ENCODE data around the gene PLCD3. TPM values are rescaled to one million over a fixed set of nuclear protein-coding genes. Genes with fewer than 3 reads are reported as not detected.

Gene PLCD3
- total and polyA plus RNA-seq, 9 of the 15 experiments (the other 6 are each of a cell fraction or from before 2014, with no cell fraction given), result 0.20 to 22.6 (median 7.5) TPM

DNA sequence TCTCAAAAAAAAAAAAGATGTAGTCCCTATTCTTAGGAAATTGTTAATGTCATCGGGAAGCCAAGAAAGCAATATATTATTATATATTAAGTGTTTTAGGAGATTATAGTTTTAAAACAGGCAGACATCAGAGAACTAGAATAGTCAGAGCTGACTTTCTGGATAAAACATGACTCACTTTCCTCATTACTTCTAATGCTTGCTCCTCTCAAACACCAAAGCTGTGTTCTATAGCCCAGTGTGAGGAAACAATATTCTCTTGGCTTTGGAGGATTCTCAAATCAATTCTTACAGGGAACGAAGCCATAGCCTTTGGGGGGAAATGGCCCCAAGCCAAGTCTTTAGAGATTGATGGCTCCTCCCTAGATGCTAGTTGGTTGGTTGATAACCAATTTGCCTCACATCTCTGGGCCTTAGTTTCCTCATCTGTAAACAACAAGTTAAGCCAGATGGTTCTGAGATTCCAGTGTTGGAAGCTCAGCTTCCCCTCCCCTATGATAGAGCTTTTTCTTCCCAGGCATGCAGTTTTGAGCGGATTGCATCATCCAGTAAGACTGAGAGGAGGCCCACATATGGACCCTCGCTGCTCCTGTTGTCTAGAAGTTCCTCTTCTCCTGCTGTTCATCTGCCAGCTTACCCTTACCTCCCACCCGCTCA lies 58.8 kb downstream of the PLCD3 start (continued):
- TF ChIP-seq CBX3 (IDR thresholded peaks at IDR 0.05; ENCODE audit: borderline replicate concordance in 1 of 2, low read length in 2 of 2) (no peak), SMC3 (conservative IDR thresholded peaks at IDR 0.05; ENCODE audit: insufficient read depth, low read depth, low read length) (no peak), ZNF3 (CRISPR knock-in tag; IDR thresholded peaks at IDR 0.05) (no peak)

DNA sequence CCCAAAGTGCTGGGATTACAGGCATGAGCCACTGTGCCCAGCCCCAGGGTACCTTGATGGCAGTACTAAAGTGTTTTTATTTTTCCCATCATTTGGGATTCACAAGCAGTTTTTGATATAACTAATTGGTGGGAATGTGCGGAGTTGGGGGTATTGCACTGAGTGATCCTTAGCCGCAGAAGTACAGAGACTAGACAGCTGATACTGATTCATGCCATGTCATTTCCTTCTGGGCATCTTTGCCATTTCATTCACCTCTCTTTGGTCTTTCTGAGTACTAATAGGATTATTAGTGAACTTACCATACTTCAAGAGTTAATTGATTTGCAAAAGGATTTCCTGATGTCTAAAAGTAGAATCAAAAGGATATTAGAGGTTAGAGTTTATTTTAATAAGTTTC lies 61.5 kb downstream of the PLCD3 start:
- no peak overlapping the region for H2AFZ ChIP-seq (ENCODE audit: low read depth, low read length)
- peaks cover 0 to 5% of the 10 kb centered on the region in 2 experiments; a peak in 2 of 5 replicates for H3K4me1 ChIP-seq (replicated peaks in 1 of 2; ENCODE audit: control insufficient read depth in 2 of 2, insufficient read depth in 2 of 2, low read length in 2 of 2)
- 97% methylated on average over 2 of the region's 2 CpGs for WGBS (ENCODE audit: insufficient coverage, low coverage, missing lambda C conversion rate)
- H3K79me2 ChIP-seq (ENCODE audit: control insufficient read depth, insufficient read depth, low read length), result peaks cover 91% of the 10 kb centered on the region
- no peaks in the 10 kb centered on the region for H3K27me3 ChIP-seq (ENCODE audit: control insufficient read depth in 2 of 2, insufficient read depth in 2 of 2, low read length in 2 of 2)
- peaks cover 81% of the 10 kb centered on the region for H3K36me3 ChIP-seq (ENCODE audit: control insufficient read depth, insufficient read depth, low read length)
- H3K9me3 ChIP-seq (replicated peaks; ENCODE audit: control insufficient read depth, insufficient read depth, low read depth, low read length), result no peaks in the 10 kb centered on the region
- ATAC-seq (no peak), FAIRE-seq (no peak), DNase-seq (ENCODE audit: extremely low read depth in 1 of 4, low spot score in 3 of 4) (no peak)
- POLR2A ChIA-PET, result interaction anchor here (0.7 to 10.5 kb wide), 4 partner anchors 9 to 41 kb away, joined by 3 to 62 read pairs (median 3); partner anchors contain the start of gene NMT1
- no TSS peak for BruUV-seq (replicated peaks)
- in situ Hi-C loops (cut with MboI) (no loop called here), intact Hi-C loops (cut with micrococcal nuclease) (no loop called here)
- H3K4me3 ChIP-seq, result no peak overlapping the region
- TF ChIP-seq ETS2 (tag; IDR thresholded peaks at IDR 0.05; ENCODE audit: borderline replicate concordance, poor library complexity, severe bottlenecking) (no peak), MTA3 (IDR thresholded peaks at IDR 0.05; ENCODE audit: borderline replicate concordance) (no peak), RFX5 (IDR thresholded peaks at IDR 0.05; ENCODE audit: low read depth, low read length) (no peak), HES1 (IDR thresholded peaks at IDR 0.05; ENCODE audit: low read depth) (no peak), ID3 (CRISPR knock-in tag; IDR thresholded peaks at IDR 0.05) (no peak), ID3 (tag; IDR thresholded peaks at IDR 0.05) (no peak), HDAC1 (IDR thresholded peaks at IDR 0.05) (no peak), ZNF444 (CRISPR knock-in tag; IDR thresholded peaks at IDR 0.05) (no peak), ATF4 (CRISPR knock-in tag; IDR thresholded peaks at IDR 0.05) (no peak), ZNF586 (CRISPR knock-in tag; conservative IDR thresholded peaks at IDR 0.05) (no peak), MXD1 (CRISPR knock-in tag; IDR thresholded peaks at IDR 0.05; ENCODE audit: borderline replicate concordance, poor library complexity, severe bottlenecking) (no peak), HNRNPH1 (optimal IDR thresholded peaks at IDR 0.05; ENCODE audit: low read depth, low read length) (no peak)
- no peak overlapping the region for H3K27ac ChIP-seq (ENCODE audit: extremely low read depth, low read depth, low read length)
- no peak overlapping the region for H3K4me2 ChIP-seq (ENCODE audit: insufficient read depth, low read length)
- CTCF ChIA-PET (ENCODE audit: low intra/inter-chr PET ratio), result no interaction called here
- H3K9ac ChIP-seq (ENCODE audit: insufficient read depth in 1 of 2, low read depth in 2 of 2, low read length in 2 of 2), result no peak overlapping the region
- no peaks in the 10 kb centered on the region; the same call in 1 of the 2 replicates for H4K20me1 ChIP-seq (replicated peaks; ENCODE audit: control insufficient read depth, insufficient read depth, low read length)
- no peaks in the 10 kb centered on the region for H3K9me1 ChIP-seq (ENCODE audit: control insufficient read depth, insufficient read depth, low read length)

Data from K562 (cell line).